ENCODE measurements around the gene DPP10. TPM values are rescaled to one million over a fixed set of nuclear protein-coding genes. Genes with fewer than 3 reads are reported as not detected.

DPP10 gene
- not detected in 2 replicates for total RNA-seq

DNA sequence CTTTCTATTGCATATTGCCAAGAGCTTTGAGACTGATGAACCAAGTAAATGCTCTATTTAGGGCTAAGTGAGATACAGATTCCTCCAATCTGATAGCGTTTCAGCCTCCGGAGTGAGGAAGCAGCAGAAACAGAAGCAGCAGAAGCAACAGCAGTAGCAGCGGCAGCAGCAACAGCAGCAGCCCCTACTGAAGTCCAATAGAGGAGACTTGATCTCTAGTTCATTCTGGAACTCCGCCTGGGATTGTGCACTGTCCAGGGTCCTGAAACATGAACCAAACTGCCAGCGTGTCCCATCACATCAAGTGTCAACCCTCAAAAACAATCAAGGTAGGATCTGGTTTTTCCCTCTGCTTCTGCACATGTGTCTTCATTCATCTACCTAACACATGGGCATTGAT, at the start of gene DPP10:
Gene DPP10, plus strand, starts transcription at position 132 of the 400 bp plus-strand sequence.

Small RNA genes lying within 50 kb of the gene (small RNA-seq; reads per million reads assigned to genes)
- 1.3 reads per million, percentile 54 among the genes with 10 or more reads in this experiment for gene RNU2-41P (ENCODE audit: low replicate concordance)

Measured in placental pericyte (primary cell).